Measurements from ENCODE around the gene ZXDC. TPM values are rescaled to one million over a fixed set of nuclear protein-coding genes. Genes with fewer than 3 reads are reported as not detected.

Gene ZXDC
- total RNA-seq, 1 experiment from 2014 or later, result 33.3 TPM

DNA sequence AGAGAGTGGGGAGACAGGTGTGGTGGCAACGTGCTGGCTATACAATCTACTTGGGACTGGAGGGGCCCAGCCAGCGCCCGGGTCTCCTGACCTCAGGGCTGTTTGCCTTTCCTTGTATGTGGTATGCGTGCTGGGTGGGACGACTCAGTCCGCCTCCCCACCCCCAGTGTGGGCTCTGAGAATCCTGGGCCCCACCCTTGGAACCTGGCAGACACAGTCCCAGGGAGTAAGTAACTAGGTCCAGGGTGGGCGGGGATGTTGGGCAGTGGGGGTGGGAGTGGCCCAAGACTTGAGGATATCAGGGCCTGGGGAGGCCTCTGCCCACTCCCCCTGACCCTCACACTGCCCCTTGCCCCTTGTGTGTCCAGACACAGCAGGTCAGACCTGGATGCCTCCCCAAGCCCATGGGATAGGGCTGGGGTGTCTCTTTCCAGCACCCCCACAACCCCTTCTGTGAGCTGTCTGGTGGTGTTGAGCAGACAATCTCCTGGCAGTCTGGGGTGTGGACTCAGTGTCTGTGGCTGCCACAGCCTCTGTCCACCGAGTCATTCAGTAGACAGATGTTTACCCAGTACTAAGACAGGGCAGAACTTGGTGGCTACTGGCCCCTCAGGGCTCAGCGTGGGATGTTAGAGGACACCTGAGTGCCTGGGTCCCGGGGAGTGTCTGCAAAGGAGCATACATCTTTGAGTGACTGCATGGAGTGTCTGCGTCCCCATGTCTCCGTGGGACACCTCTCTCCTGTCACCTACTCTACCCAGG lies 49.6 kb upstream of the ZXDC start:
- BruUV-seq (replicated peaks), result no TSS peak
- intact Hi-C loops (cut with micrococcal nuclease; ENCODE audit: unreplicated experiment) (loop anchor here (10.0 kb wide), 1 partner anchor 140 kb away; no protein-coding TSS in a partner anchor), in situ Hi-C loops (cut with HindIII; ENCODE audit: low pct_unique_long_range_greater_than_20kb, low sequenced_read_pairs) (no loop called here)
- no peaks in the 10 kb centered on the region for H3K9me3 ChIP-seq (ENCODE audit: control insufficient read depth, insufficient read depth, low read depth, low read length)
- ChIA-PET CTCF (no interaction called here), POLR2A (no interaction called here)
- H3K27ac ChIP-seq (ENCODE audit: low read length), result no peak overlapping the region
- DNase-seq (ENCODE audit: low read depth, low spot score), result no peak
- no peaks in the 10 kb centered on the region for H3K36me3 ChIP-seq (ENCODE audit: control insufficient read depth, insufficient read depth, low read length)
- H3K4me3 ChIP-seq (ENCODE audit: low read depth in 2 of 2, low read length in 2 of 2), result no peak overlapping the region
- peaks cover 8% of the 10 kb centered on the region for H3K27me3 ChIP-seq (ENCODE audit: control insufficient read depth, insufficient read depth, low read length)
- H3K4me1 ChIP-seq (ENCODE audit: control insufficient read depth, insufficient read depth, low read length), result peaks cover 4% of the 10 kb centered on the region; the same call in 1 of the 2 replicates
- TF ChIP-seq TCF7L2 (IDR thresholded peaks at IDR 0.05; ENCODE audit: low read depth, low read length), result no peak
- no peak for TF ChIP-seq REST (IDR thresholded peaks at IDR 0.05; ENCODE audit: insufficient read depth in 1 of 2, low read depth in 2 of 2, low read length in 1 of 2)
- no peak for TF ChIP-seq POLR2AphosphoS5 (IDR thresholded peaks at IDR 0.05; ENCODE audit: low read depth, low read length)
- no peak for ATAC-seq

- ATAC-seq (peak; percentile 36), DNase-seq (ENCODE audit: low read depth, low spot score) (no peak)
- H3K4me3 ChIP-seq (ENCODE audit: low read depth in 2 of 2, low read length in 2 of 2), result peak overlapping the region; percentile 46 to 48
- in situ Hi-C loops (cut with HindIII; ENCODE audit: low pct_unique_long_range_greater_than_20kb, low sequenced_read_pairs) (no loop called here), intact Hi-C loops (cut with micrococcal nuclease; ENCODE audit: unreplicated experiment) (loop anchor here (10.0 kb wide), 1 partner anchor 140 kb away; no protein-coding TSS in a partner anchor)
- H3K36me3 ChIP-seq (ENCODE audit: control insufficient read depth, insufficient read depth, low read length), result no peaks in the 10 kb centered on the region
- no peaks in the 10 kb centered on the region for H3K9me3 ChIP-seq (ENCODE audit: control insufficient read depth, insufficient read depth, low read depth, low read length)
- ChIA-PET POLR2A (no interaction called here), CTCF (no interaction called here)
- H3K4me1 ChIP-seq (ENCODE audit: control insufficient read depth, insufficient read depth, low read length), result peaks cover 4% of the 10 kb centered on the region; the same call in 1 of the 2 replicates
- TF ChIP-seq TCF7L2 (IDR thresholded peaks at IDR 0.05; ENCODE audit: low read depth, low read length), result no peak
- no peak for TF ChIP-seq REST (IDR thresholded peaks at IDR 0.05; ENCODE audit: insufficient read depth in 1 of 2, low read depth in 2 of 2, low read length in 1 of 2)
- TF ChIP-seq CTCF (IDR thresholded peaks at IDR 0.05), result no peak
- no peak for TF ChIP-seq POLR2AphosphoS5 (IDR thresholded peaks at IDR 0.05; ENCODE audit: low read depth, low read length)
- no peak for TF ChIP-seq SIN3A (IDR thresholded peaks at IDR 0.05; ENCODE audit: borderline replicate concordance, insufficient read depth, low read depth, low read length)
- H3K27ac ChIP-seq (ENCODE audit: low read length), result no peak overlapping the region
- H3K27me3 ChIP-seq (ENCODE audit: control insufficient read depth, insufficient read depth, low read length), result peaks cover 8% of the 10 kb centered on the region
- BruUV-seq (replicated peaks), result no TSS peak
Observed at GRCh38 chr3:126524429-126524988, 48.8 kb upstream of the ZXDC start.

Data from Panc1 (cell line).